Hepatocyte (in vitro differentiated cells): ENCODE measurements around the gene TRIM3. TPM values are rescaled to one million over a fixed set of nuclear protein-coding genes. Genes with fewer than 3 reads are reported as not detected.

Experiments used
- DNase-seq: peaks from one replicate; pipeline ENCODE4 v3.0.0-alpha.2; 2016; ENCODE audit warnings: low spot score
- H2AFZ ChIP-seq: fragments of 200-600 bp; sonication (generic); 2 replicates; pipeline ENCODE4 v1.6.0; 2016; ENCODE audit warnings: antibody characterized with exemption, mild to moderate bottlenecking
- H3K27ac ChIP-seq: fragments of 200-600 bp; sonication (generic); 2 replicates; pipeline ENCODE4 v1.5.1; 2016; ENCODE audit warnings: mild to moderate bottlenecking
- H3K27me3 ChIP-seq: fragments of 200-600 bp; sonication (generic); 2 replicates; pipeline ENCODE4 v1.6.1; 2016
- H3K36me3 ChIP-seq: fragments of 200-600 bp; sonication (generic); replicated peaks from 2 replicates; pipeline ENCODE4 v1.5.1; 2016; ENCODE audit warnings: low read depth; ENCODE audit not compliant: insufficient read depth
- H3K4me1 ChIP-seq: fragments of 200-600 bp; sonication (generic); 2 replicates; pipeline ENCODE4 v1.5.1; 2016; ENCODE audit warnings: mild to moderate bottlenecking, moderate library complexity; ENCODE audit not compliant: insufficient read depth
- H3K4me2 ChIP-seq: fragments of 200-600 bp; sonication (generic); 2 replicates; pipeline ENCODE4 v1.6.0; 2016
- H3K4me3 ChIP-seq: fragments of 200-600 bp; sonication (generic); 2 replicates; pipeline ENCODE4 v1.5.1; 2016; ENCODE audit warnings: mild to moderate bottlenecking
- H3K79me2 ChIP-seq: fragments of 200-600 bp; sonication (generic); 2 replicates; pipeline ENCODE4 v1.6.0; 2017; ENCODE audit warnings: mild to moderate bottlenecking
- H3K9me2 ChIP-seq: fragments of 200-600 bp; sonication (generic); replicated peaks from 2 replicates; pipeline ENCODE4 v1.6.0; 2017; ENCODE audit warnings: mild to moderate bottlenecking; ENCODE audit not compliant: insufficient read depth
- H3K9me3 ChIP-seq: fragments of 200-600 bp; sonication (generic); 2 replicates; pipeline ENCODE4 v1.5.1; 2016; ENCODE audit warnings: low read depth, mild to moderate bottlenecking
- H4K20me1 ChIP-seq: fragments of 200-600 bp; sonication (generic); 2 replicates; pipeline ENCODE4 v1.6.0; 2016; ENCODE audit warnings: mild to moderate bottlenecking; ENCODE audit not compliant: insufficient read depth, poor library complexity, severe bottlenecking
- EZH2 ChIP-seq: fragments of 200-600 bp; sonication (generic); IDR thresholded peaks from 2 replicates; pipeline ENCODE4 v1.6.1; 2016; ENCODE audit warnings: antibody characterized with exemption, mild to moderate bottlenecking, borderline replicate concordance
- EZH2phosphoT487 ChIP-seq: fragments of 200-600 bp; sonication (generic); IDR thresholded peaks from one replicate; pipeline ENCODE4 v1.6.1; 2018; ENCODE audit warnings: antibody characterized with exemption, mild to moderate bottlenecking, low read depth, moderate library complexity; ENCODE audit not compliant: unreplicated experiment, severe bottlenecking
- WGBS: methylation state at CpG from one replicate; pipeline ENCODE4 v1.1.6; 2016; ENCODE audit warnings: low lambda C conversion rate; ENCODE audit errors: missing lambda C conversion rate; 5-methylcytosine and 5-hydroxymethylcytosine counted together
- polyA plus RNA-seq: library from polyadenylated mRNA; unstranded; fragments of >200 nt; fragmentation: Nextera tagmentation; extraction: Ambion mirVana; gene quantifications from 2 replicates; pipeline ENCODE4 v1.2.1, GENCODE V29; 2016
- total RNA-seq: library from RNA; depleted of rRNA; stranded (reverse); fragments of >200 nt; gene quantifications from 2 replicates; pipeline ENCODE4 v1.2.3, GENCODE V29; 2014
- TF ChIP-seq, protein P1 (sequence below): fragments of 200-600 bp; sonication (generic); IDR thresholded peaks from 2 replicates; pipeline ENCODE4 v1.5.1; 2016; ENCODE audit warnings: antibody characterized with exemption, mild to moderate bottlenecking; ENCODE audit not compliant: poor library complexity

The TRIM3 gene
- total and polyA plus RNA-seq, 2 experiments from 2014 or later, result 26.2 to 35.5 TPM

GRCh38 chr11:6455070-6455469, 18.7 kb downstream of the TRIM3 start:
- Histone ChIP-seq H3K4me2 (no peak overlapping the region), H3K27me3 (no peaks in the 10 kb centered on the region), H3K79me2 (no peaks in the 10 kb centered on the region), H3K27ac (no peak overlapping the region), H3K36me3 (no peaks in the 10 kb centered on the region), H4K20me1 (no peaks in the 10 kb centered on the region), H3K9me2 (no peaks in the 10 kb centered on the region), H3K4me1 (peaks cover 15% of the 10 kb centered on the region), H3K4me3 (no peak overlapping the region), H2AFZ (no peak overlapping the region), H3K9me3 (no peaks in the 10 kb centered on the region)
- WGBS, result 98% methylated on average over 2 of the region's 2 CpGs
- DNase-seq, result no peak
- TF ChIP-seq EZH2 (no peak), EZH2phosphoT487 (no peak)
- TF ChIP-seq, protein P1, sequence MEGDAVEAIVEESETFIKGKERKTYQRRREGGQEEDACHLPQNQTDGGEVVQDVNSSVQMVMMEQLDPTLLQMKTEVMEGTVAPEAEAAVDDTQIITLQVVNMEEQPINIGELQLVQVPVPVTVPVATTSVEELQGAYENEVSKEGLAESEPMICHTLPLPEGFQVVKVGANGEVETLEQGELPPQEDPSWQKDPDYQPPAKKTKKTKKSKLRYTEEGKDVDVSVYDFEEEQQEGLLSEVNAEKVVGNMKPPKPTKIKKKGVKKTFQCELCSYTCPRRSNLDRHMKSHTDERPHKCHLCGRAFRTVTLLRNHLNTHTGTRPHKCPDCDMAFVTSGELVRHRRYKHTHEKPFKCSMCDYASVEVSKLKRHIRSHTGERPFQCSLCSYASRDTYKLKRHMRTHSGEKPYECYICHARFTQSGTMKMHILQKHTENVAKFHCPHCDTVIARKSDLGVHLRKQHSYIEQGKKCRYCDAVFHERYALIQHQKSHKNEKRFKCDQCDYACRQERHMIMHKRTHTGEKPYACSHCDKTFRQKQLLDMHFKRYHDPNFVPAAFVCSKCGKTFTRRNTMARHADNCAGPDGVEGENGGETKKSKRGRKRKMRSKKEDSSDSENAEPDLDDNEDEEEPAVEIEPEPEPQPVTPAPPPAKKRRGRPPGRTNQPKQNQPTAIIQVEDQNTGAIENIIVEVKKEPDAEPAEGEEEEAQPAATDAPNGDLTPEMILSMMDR, result no peak

DNA sequence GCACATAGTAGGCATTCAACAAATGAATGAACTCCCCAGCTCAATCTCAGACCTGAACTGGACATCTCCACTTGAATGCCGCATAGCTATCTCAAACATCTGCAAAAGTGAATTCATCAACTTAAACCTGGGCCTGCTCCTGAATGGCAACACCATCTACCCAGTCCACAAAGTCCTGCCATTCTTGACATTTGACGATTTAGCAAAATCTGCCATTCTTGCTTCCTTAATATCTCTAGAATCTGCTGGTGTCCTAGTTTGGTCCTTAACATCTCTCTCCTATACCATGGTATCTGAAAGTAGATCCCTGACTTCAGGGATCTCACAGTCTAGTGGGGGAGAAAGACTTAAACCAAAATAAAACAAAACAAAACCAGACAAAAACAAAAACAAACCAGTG, 20.6 kb downstream of the TRIM3 start:
- no peaks in the 10 kb centered on the region for H3K79me2 ChIP-seq
- TF ChIP-seq, protein P1, result no peak
- TF ChIP-seq EZH2 (no peak), EZH2phosphoT487 (no peak)
- no peak overlapping the region for H3K27ac ChIP-seq
- H3K36me3 ChIP-seq, result no peaks in the 10 kb centered on the region
- H3K9me3 ChIP-seq, result no peaks in the 10 kb centered on the region
- DNase-seq, result no peak
- H3K27me3 ChIP-seq, result no peaks in the 10 kb centered on the region
- no peaks in the 10 kb centered on the region for H4K20me1 ChIP-seq
- no peak overlapping the region for H3K4me2 ChIP-seq
- 97% methylated on average over 2 of the region's 2 CpGs for WGBS
- H3K4me3 ChIP-seq, result no peak overlapping the region
- H3K9me2 ChIP-seq, result no peaks in the 10 kb centered on the region
- H3K4me1 ChIP-seq, result peaks cover 7% of the 10 kb centered on the region
- no peak overlapping the region for H2AFZ ChIP-seq

- WGBS, result 94% methylated on average over 3 of the region's 3 CpGs
- no peaks in the 10 kb centered on the region for H3K9me3 ChIP-seq
- H2AFZ ChIP-seq, result no peak overlapping the region
- no peaks in the 10 kb centered on the region for H3K27me3 ChIP-seq
- H3K27ac ChIP-seq, result no peak overlapping the region
- no peaks in the 10 kb centered on the region for H3K36me3 ChIP-seq
- DNase-seq, result no peak
- H3K4me3 ChIP-seq, result no peak overlapping the region
- H3K9me2 ChIP-seq, result no peaks in the 10 kb centered on the region
- H3K4me2 ChIP-seq, result no peak overlapping the region
- no peaks in the 10 kb centered on the region for H3K79me2 ChIP-seq
- no peak for TF ChIP-seq EZH2
- no peak for TF ChIP-seq EZH2phosphoT487
- TF ChIP-seq, protein P1, result no peak
- no peaks in the 10 kb centered on the region for H3K4me1 ChIP-seq
- H4K20me1 ChIP-seq, result no peaks in the 10 kb centered on the region
These were observed 21.5 kb downstream of the TRIM3 start for GRCh38 chr11:6452219-6452618.

GRCh38 chr11:6448574-6448973, 25.2 kb downstream of the TRIM3 start:
- no peaks in the 10 kb centered on the region for H4K20me1 ChIP-seq
- no peak overlapping the region for H3K4me2 ChIP-seq
- H3K4me1 ChIP-seq, result no peaks in the 10 kb centered on the region
- H3K36me3 ChIP-seq, result no peaks in the 10 kb centered on the region
- DNase-seq, result no peak
- no peaks in the 10 kb centered on the region for H3K27me3 ChIP-seq
- TF ChIP-seq, protein P1, result no peak
- TF ChIP-seq EZH2, result no peak
- TF ChIP-seq EZH2phosphoT487, result no peak
- WGBS, result 100% methylated on average over 2 of the region's 3 CpGs
- no peaks in the 10 kb centered on the region for H3K79me2 ChIP-seq
- H3K27ac ChIP-seq, result no peak overlapping the region
- H3K9me3 ChIP-seq, result no peaks in the 10 kb centered on the region
- H2AFZ ChIP-seq, result no peak overlapping the region
- no peaks in the 10 kb centered on the region for H3K9me2 ChIP-seq
- no peak overlapping the region for H3K4me3 ChIP-seq
